H1 (cell line): ENCODE results near the gene TUBB1. TPM values are rescaled to one million over a fixed set of nuclear protein-coding genes. Genes with fewer than 3 reads are reported as not detected.

ENCODE experiments used
- CTCF ChIA-PET: fragments of 300-600 bp; sonication (Branson Sonifier 250); formaldehyde crosslinking; loops from one replicate; lab custom pipeline; 2021; ENCODE audit not compliant: partially characterized antibody; lab: Charles Lee
- POLR2A ChIA-PET: fragments of 300-600 bp; sonication (Branson Sonifier 250); formaldehyde crosslinking; loops from one replicate; lab custom pipeline; 2021; ENCODE audit warnings: inconsistent platforms; ENCODE audit not compliant: partially characterized antibody; lab: Charles Lee
- DNase-seq, 2 experiments: peaks; one replicate each; pipeline versions ENCODE4 v3.0.0 to v3.0.0-alpha.2; 2010 to 2022; ENCODE audit warnings: low spot score in 2 of 2, low read depth in 1 of 2, mixed read lengths in 1 of 2
- FAIRE-seq: peaks from 2 replicates; lab custom pipeline; 2011; peaks lifted over from hg19 to GRCh38; lab: Jason Lieb, UNC
- H2AFZ ChIP-seq: 2 replicates; pipeline ENCODE4 v1.8.1; 2012; ENCODE audit warnings: low read length, inconsistent platforms
- H2AK5ac ChIP-seq: 2 replicates; pipeline ENCODE4 v1.6.1; 2013; ENCODE audit warnings: low read depth, low read length
- H2BK120ac ChIP-seq: replicated peaks from 2 replicates; pipeline ENCODE3; 2013; ENCODE audit warnings: low read depth, low read length, inconsistent platforms
- H2BK12ac ChIP-seq: 2 replicates; pipeline ENCODE4 v1.6.1; 2013; ENCODE audit warnings: low read depth, low read length
- H2BK15ac ChIP-seq: 2 replicates; pipeline ENCODE4 v1.6.1; 2013; ENCODE audit warnings: low read length
- H2BK20ac ChIP-seq: 2 replicates; pipeline ENCODE4 v1.6.1; 2013; ENCODE audit warnings: low read length
- H2BK5ac ChIP-seq: 2 replicates; pipeline ENCODE4 v1.6.1; 2013; ENCODE audit warnings: low read depth, low read length
- H3K14ac ChIP-seq: 2 replicates; pipeline ENCODE4 v1.6.1; 2013; ENCODE audit warnings: inconsistent platforms; ENCODE audit not compliant: insufficient read length
- H3K18ac ChIP-seq: 2 replicates; pipeline ENCODE4 v1.6.1; 2013; ENCODE audit warnings: low read length; ENCODE audit errors: extremely low read depth
- H3K23ac ChIP-seq: 2 replicates; pipeline ENCODE4 v1.6.1; 2013; ENCODE audit warnings: inconsistent platforms; ENCODE audit not compliant: insufficient read length
- H3K23me2 ChIP-seq: 2 replicates; pipeline ENCODE4 v1.6.1; 2013; ENCODE audit warnings: low read depth, low read length
- H3K27ac ChIP-seq: 2 replicates; pipeline ENCODE4 v1.6.1; 2011; ENCODE audit warnings: low read depth, low read length, inconsistent platforms
- H3K27me3 ChIP-seq, 4 experiments: replicated peaks in 1 of 4; 1 replicate in 1 of 4; 2 replicates in 3 of 4; pipeline versions ENCODE4 v1.6.1 to v1.8.1; 2011 to 2013; ENCODE audit warnings: low read length in 3 of 4, mild to moderate bottlenecking in 3 of 4, inconsistent platforms in 2 of 4, mixed read lengths in 2 of 4, moderate library complexity in 1 of 4; ENCODE audit not compliant: control insufficient read depth in 3 of 4, insufficient read depth in 3 of 4; ENCODE audit errors: extremely low read depth in 1 of 4
- H3K36me3 ChIP-seq, 4 experiments: 2 replicates each; pipeline versions ENCODE4 v1.6.1 to v1.8.1; 2011 to 2013; ENCODE audit warnings: mild to moderate bottlenecking in 4 of 4, low read length in 3 of 4, moderate library complexity in 2 of 4, control low read depth in 1 of 4, inconsistent platforms in 1 of 4; ENCODE audit not compliant: insufficient read depth in 4 of 4, control insufficient read depth in 2 of 4
- H3K4ac ChIP-seq: replicated peaks from 2 replicates; pipeline ENCODE3; 2013; ENCODE audit warnings: low read length, low read depth, mixed read lengths, inconsistent platforms; ENCODE audit not compliant: insufficient read length
- H3K4me1 ChIP-seq, 4 experiments: replicated peaks in 1 of 4; 1 replicate in 1 of 4; 2 replicates in 3 of 4; pipeline versions ENCODE4 v1.6.1 to v1.8.1; 2011 to 2013; ENCODE audit warnings: low read length in 3 of 4, inconsistent platforms in 2 of 4, mixed read lengths in 1 of 4; ENCODE audit not compliant: insufficient read depth in 4 of 4, control insufficient read depth in 3 of 4
- H3K4me2 ChIP-seq, 2 experiments: 2 replicates each; pipeline versions ENCODE4 v1.6.1 to v1.8.1; 2011 to 2013; ENCODE audit warnings: low read depth in 2 of 2, low read length in 2 of 2, control low read depth in 1 of 2, inconsistent platforms in 1 of 2, mild to moderate bottlenecking in 1 of 2; ENCODE audit not compliant: insufficient read depth in 1 of 2
- H3K4me3 ChIP-seq, 4 experiments: fragments of 200-600, 300-600 bp in 1 of 4; sonication (generic), shearing (Covaris generic), sonication (Bioruptor Twin) in 1 of 4; 2 replicates each; pipeline versions ENCODE4 v1.5.1 to v1.8.1; 2011 to 2016; ENCODE audit warnings: low read length in 4 of 4, low read depth in 3 of 4, control low read depth in 2 of 4, inconsistent platforms in 2 of 4, mild to moderate bottlenecking in 2 of 4, mixed read lengths in 1 of 4, moderate library complexity in 1 of 4; ENCODE audit not compliant: insufficient read depth in 2 of 4; ENCODE audit errors: extremely low read depth in 1 of 4
- H3K56ac ChIP-seq: replicated peaks from 2 replicates; pipeline ENCODE3; 2013; ENCODE audit warnings: low read depth, mild to moderate bottlenecking, mixed read lengths, low read length, inconsistent platforms; ENCODE audit not compliant: insufficient read length
- H3K79me1 ChIP-seq: 2 replicates; pipeline ENCODE4 v1.6.1; 2013; ENCODE audit warnings: low read depth, low read length, control low read depth
- H3K79me2 ChIP-seq, 2 experiments: 2 replicates each; pipeline versions ENCODE4 v1.6.1 to v1.8.1; 2012 to 2013; ENCODE audit warnings: low read length in 2 of 2, mild to moderate bottlenecking in 2 of 2, inconsistent platforms in 1 of 2; ENCODE audit not compliant: insufficient read depth in 2 of 2, control insufficient read depth in 1 of 2
- H3K9ac ChIP-seq, 4 experiments: replicated peaks in 1 of 4; 1 replicate in 1 of 4; 2 replicates in 3 of 4; pipeline versions ENCODE4 v1.6.1 to v1.8.1; 2011 to 2013; ENCODE audit warnings: low read depth in 3 of 4, low read length in 3 of 4, control low read depth in 2 of 4, mild to moderate bottlenecking in 2 of 4, moderate library complexity in 2 of 4, inconsistent platforms in 1 of 4; ENCODE audit errors: extremely low read depth in 1 of 4
- H3K9me3 ChIP-seq, 2 experiments: 2 replicates each; pipeline versions ENCODE4 v1.6.1 to v1.8.1; 2012 to 2013; ENCODE audit warnings: mild to moderate bottlenecking in 2 of 2, moderate library complexity in 2 of 2, control low read depth in 1 of 2, inconsistent platforms in 1 of 2, low read depth in 1 of 2, low read length in 1 of 2, mixed read lengths in 1 of 2; ENCODE audit not compliant: insufficient read depth in 2 of 2
- H4K20me1 ChIP-seq, 2 experiments: replicated peaks in 1 of 2; 2 replicates each; pipeline versions ENCODE3 to v1.8.1; 2011 to 2013; ENCODE audit warnings: inconsistent platforms in 2 of 2, low read length in 2 of 2, mild to moderate bottlenecking in 1 of 2; ENCODE audit not compliant: insufficient read depth in 2 of 2, control insufficient read depth in 1 of 2
- H4K5ac ChIP-seq: 2 replicates; pipeline ENCODE4 v1.6.1; 2013; ENCODE audit warnings: low read length, low read depth, mixed read lengths, inconsistent platforms; ENCODE audit not compliant: insufficient read length
- H4K8ac ChIP-seq: 2 replicates; pipeline ENCODE4 v1.8.0; 2013; ENCODE audit warnings: mild to moderate bottlenecking, moderate library complexity, low read length, inconsistent platforms; ENCODE audit not compliant: insufficient read depth; ENCODE audit errors: extremely low read depth
- H4K91ac ChIP-seq: replicated peaks from 2 replicates; pipeline ENCODE3; 2013; ENCODE audit warnings: low read length, mixed read lengths, inconsistent platforms; ENCODE audit not compliant: insufficient read length
- CBX8 ChIP-seq: fragments of 300-800, 300-1000 bp; sonication (generic); IDR thresholded peaks from 2 replicates; pipeline ENCODE4 v1.7.1; 2016; ENCODE audit warnings: low read depth, low read length, borderline replicate concordance
- CTBP2 ChIP-seq: IDR thresholded peaks from 2 replicates; pipeline ENCODE4 v1.7.0; 2011; ENCODE audit warnings: borderline replicate concordance, mild to moderate bottlenecking, moderate library complexity, mixed read lengths, low read length; ENCODE audit not compliant: insufficient read depth, insufficient read length
- GABPA ChIP-seq: IDR thresholded peaks from 2 replicates; pipeline ENCODE4 v1.6.1; 2011; ENCODE audit warnings: mild to moderate bottlenecking, low read length, moderate library complexity, borderline replicate concordance; ENCODE audit not compliant: insufficient read depth
- MAFK ChIP-seq: IDR thresholded peaks from 2 replicates; pipeline ENCODE4 v1.6.1; 2012; ENCODE audit warnings: low read depth, mild to moderate bottlenecking, improper control_type of control experiment, low read length
- PHF8 ChIP-seq: fragments of 200-600 bp; sonication (generic); conservative IDR thresholded peaks from 2 replicates; pipeline ENCODE4 v1.7.1; 2012; ENCODE audit warnings: low read depth, mild to moderate bottlenecking, inconsistent platforms, low read length, moderate library complexity
- SAP30 ChIP-seq: fragments of 300-600 bp; sonication (generic); IDR thresholded peaks from 2 replicates; pipeline ENCODE4 v1.7.1; 2012; ENCODE audit warnings: low read length, moderate library complexity, mild to moderate bottlenecking, inconsistent platforms; ENCODE audit not compliant: insufficient read depth, insufficient replicate concordance
- SRF ChIP-seq: IDR thresholded peaks from 2 replicates; pipeline ENCODE4 v1.6.1; 2011; ENCODE audit warnings: mild to moderate bottlenecking, low read depth, low read length, moderate library complexity
- TAF1 ChIP-seq: IDR thresholded peaks from 2 replicates; pipeline ENCODE4 v1.6.1; 2011; ENCODE audit warnings: mild to moderate bottlenecking, low read depth, low read length
- WGBS, 2 experiments: shearing (Covaris generic) in 1 of 2; methylation state at CpG; one replicate each; pipeline versions ENCODE4 v1.1.6 to v1.1.7; 2013 to 2015; ENCODE audit warnings: low lambda C conversion rate in 2 of 2, mixed read lengths in 2 of 2, inconsistent platforms in 1 of 2, low coverage in 1 of 2, missing lambda C conversion rate in 1 of 2; ENCODE audit not compliant: insufficient replicate concordance in 2 of 2, insufficient coverage in 1 of 2, insufficient read length in 1 of 2; ENCODE audit errors: extremely low coverage in 1 of 2, missing lambda C conversion rate in 1 of 2; 5-methylcytosine and 5-hydroxymethylcytosine counted together
- polyA plus RNA-seq, 7 experiments: library from polyadenylated mRNA; depleted of rRNA in 3 of 7; stranded (reverse) in 5 of 7; unstranded in 2 of 7; fragments of >200 nt in 5 of 7; fragments of 200-250 nt in 2 of 7; gene quantifications; 1 replicate in 5 of 7; 2 replicates in 1 of 7; 4 replicates in 1 of 7; pipeline versions ENCODE4 v1.2.1 to v1.2.3, GENCODE V29; 2011 to 2013; ENCODE audit warnings: missing spikeins in 2 of 7, mixed read lengths in 2 of 7
- total RNA-seq: library from RNA; stranded (reverse); fragmentation: NEBNext Ultra II Directional; extraction: Animal tissue kit (Norgen Biotek cat#: 25700); gene quantifications from 2 replicates; pipeline ENCODE4 v1.2.1, GENCODE V29; 2021

TUBB1 gene
- total and polyA plus RNA-seq, 2 of the 8 experiments (the other 6 are each of a cell fraction or from before 2014, with no cell fraction given), result not detected

GRCh38 chr20:58970146-58970545, 49.1 kb upstream of the TUBB1 start:
- DNase-seq (no peak), FAIRE-seq (no peak)
- ChIA-PET CTCF (no interaction called here), POLR2A (interaction anchor here (0.6 to 1.1 kb wide), 2 partner anchors 62 to 72 kb away, joined by 3 to 5 read pairs; no protein-coding TSS in a partner anchor)
- Histone ChIP-seq H3K9ac (no peak overlapping the region), H3K23ac (no peak overlapping the region), H3K79me2 (no peaks in the 10 kb centered on the region), H2BK20ac (no peak overlapping the region), H3K27me3 (no peaks in the 10 kb centered on the region; a peak in 1 of 7 replicates), H4K5ac (no peak overlapping the region), H3K4me3 (no peak overlapping the region), H2BK15ac (no peak overlapping the region), H4K8ac (no peak overlapping the region), H4K20me1 (no peaks in the 10 kb centered on the region), H3K79me1 (no peaks in the 10 kb centered on the region), H2AFZ (no peak overlapping the region), H3K4ac (no peak overlapping the region), H3K27ac (no peak overlapping the region), H3K4me1 (peaks cover 0 to 7% (median 0%) of the 10 kb centered on the region in 4 experiments; a peak in 2 of 7 replicates), H2BK120ac (no peak overlapping the region), H2BK12ac (no peak overlapping the region), H2AK5ac (no peak overlapping the region), H3K4me2 (no peak overlapping the region), H3K9me3 (no peaks in the 10 kb centered on the region), H2BK5ac (no peak overlapping the region), H3K18ac (no peak overlapping the region), H4K91ac (no peak overlapping the region), H3K56ac (no peak overlapping the region), H3K14ac (no peak overlapping the region), H3K23me2 (no peaks in the 10 kb centered on the region), H3K36me3 (no peaks in the 10 kb centered on the region)
- 71% methylated on average over 1 of the region's 1 CpG; no CpG with 5 or more reads in 1 of the 2 experiments for WGBS, 2 experiments
- TF ChIP-seq SAP30 (no peak), SRF (no peak), CBX8 (no peak), TAF1 (no peak), PHF8 (no peak), GABPA (no peak), CTBP2 (no peak), MAFK (no peak)
